ENCODE measurements around the gene KRT86.

DNA sequence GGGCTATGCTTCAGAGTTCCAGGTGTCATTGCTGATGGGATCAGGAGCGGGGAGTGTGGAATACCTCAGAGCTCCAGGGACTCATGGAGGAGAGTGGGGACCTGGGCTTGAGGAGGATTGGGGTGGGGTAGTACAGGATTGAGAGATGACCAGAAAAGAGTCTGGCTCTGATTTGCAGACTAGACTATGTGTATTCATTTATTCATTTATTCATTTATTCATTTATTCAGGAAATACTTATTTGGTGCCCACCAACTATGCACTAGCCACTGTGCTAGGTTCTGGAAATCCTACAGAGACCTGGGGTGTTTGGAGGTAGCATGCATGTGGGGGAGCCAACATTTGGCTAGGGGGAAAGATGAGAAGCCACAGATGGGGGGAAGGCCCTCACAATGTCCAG lies 47.6 kb downstream of the KRT86 start:
- no peak for TF ChIP-seq EZH2 (IDR thresholded peaks at IDR 0.05; ENCODE audit: insufficient read depth, poor library complexity, severe bottlenecking)
- no peak for TF ChIP-seq EZH2phosphoT487 (IDR thresholded peaks at IDR 0.05; ENCODE audit: insufficient read depth, low read depth)
